Mesenchymal stem cell (in vitro differentiated cells and primary cell): ENCODE results near the gene FN3KRP.

Experiments used
- DNase-seq: peaks from one replicate; pipeline ENCODE4 v3.0.0-alpha.2; 2013
- H2AFZ ChIP-seq: one replicate; pipeline ENCODE4 v1.6.1; 2013; ENCODE audit warnings: low read depth, mild to moderate bottlenecking, control low read depth, inconsistent platforms, low read length, moderate library complexity
- H2AK5ac ChIP-seq: 2 replicates; pipeline ENCODE4 v1.6.1; 2013; ENCODE audit warnings: low read length, moderate library complexity, mild to moderate bottlenecking, inconsistent platforms; ENCODE audit not compliant: severe bottlenecking
- H2BK120ac ChIP-seq: one replicate; pipeline ENCODE4 v1.6.1; 2013; ENCODE audit warnings: low read depth, mild to moderate bottlenecking, inconsistent platforms, low read length, moderate library complexity
- H2BK12ac ChIP-seq, 2 experiments: one replicate each; pipeline ENCODE4 v1.6.1; 2013; ENCODE audit warnings: inconsistent platforms in 2 of 2, low read length in 2 of 2, mild to moderate bottlenecking in 2 of 2, moderate library complexity in 2 of 2, control low read depth in 1 of 2
- H2BK15ac ChIP-seq: one replicate; pipeline ENCODE4 v1.6.1; 2013; ENCODE audit warnings: mild to moderate bottlenecking, low read depth, inconsistent platforms; ENCODE audit not compliant: poor library complexity, severe bottlenecking
- H2BK5ac ChIP-seq: 2 replicates; pipeline ENCODE4 v1.6.1; 2013; ENCODE audit warnings: low read depth, mild to moderate bottlenecking, low read length, control low read depth, inconsistent platforms; ENCODE audit not compliant: poor library complexity, severe bottlenecking
- H3K14ac ChIP-seq, 2 experiments: one replicate each; pipeline ENCODE4 v1.6.1; 2013; ENCODE audit warnings: inconsistent platforms in 2 of 2, low read length in 2 of 2, control low read depth in 1 of 2, mild to moderate bottlenecking in 1 of 2, moderate library complexity in 1 of 2
- H3K18ac ChIP-seq, 2 experiments: one replicate each; pipeline ENCODE4 v1.6.1; 2013; ENCODE audit warnings: inconsistent platforms in 2 of 2, low read length in 2 of 2, control low read depth in 1 of 2, low read depth in 1 of 2, mild to moderate bottlenecking in 1 of 2
- H3K23ac ChIP-seq, 2 experiments: one replicate each; pipeline ENCODE4 v1.6.1; 2013; ENCODE audit warnings: inconsistent platforms in 2 of 2, low read length in 2 of 2, mild to moderate bottlenecking in 2 of 2, moderate library complexity in 2 of 2, control low read depth in 1 of 2
- H3K27ac ChIP-seq: 2 replicates; pipeline ENCODE4 v1.5.1; 2013; ENCODE audit warnings: mild to moderate bottlenecking, moderate library complexity, low read length, control low read depth, inconsistent platforms; ENCODE audit not compliant: poor library complexity, severe bottlenecking
- H3K27me3 ChIP-seq, 2 experiments: 2 replicates each; pipeline versions ENCODE4 v1.6.1 to v1.7.0; 2013; ENCODE audit warnings: low read length in 2 of 2, mild to moderate bottlenecking in 2 of 2, moderate library complexity in 2 of 2, control low read depth in 1 of 2, inconsistent platforms in 1 of 2; ENCODE audit not compliant: control insufficient read depth in 1 of 2, insufficient read depth in 1 of 2
- H3K36me3 ChIP-seq, 2 experiments: 2 replicates each; pipeline versions ENCODE4 v1.6.1 to v1.7.0; 2013; ENCODE audit warnings: low read length in 2 of 2, control low read depth in 1 of 2, inconsistent platforms in 1 of 2, low read depth in 1 of 2, mild to moderate bottlenecking in 1 of 2; ENCODE audit not compliant: insufficient read depth in 2 of 2, control insufficient read depth in 1 of 2
- H3K4ac ChIP-seq, 2 experiments: one replicate each; pipeline ENCODE4 v1.6.1; 2013; ENCODE audit warnings: inconsistent platforms in 2 of 2, low read length in 2 of 2, mild to moderate bottlenecking in 2 of 2, moderate library complexity in 2 of 2, control low read depth in 1 of 2, low read depth in 1 of 2
- H3K4me1 ChIP-seq: 2 replicates; pipeline ENCODE4 v1.6.1; 2013; ENCODE audit warnings: low read depth, low read length, control low read depth; ENCODE audit not compliant: control insufficient read depth, insufficient read depth
- H3K4me2 ChIP-seq: 2 replicates; pipeline ENCODE4 v1.6.1; 2013; ENCODE audit warnings: low read length, mild to moderate bottlenecking, inconsistent platforms; ENCODE audit not compliant: poor library complexity, severe bottlenecking
- H3K4me3 ChIP-seq, 2 experiments: 2 replicates each; pipeline versions ENCODE4 v1.5.1 to v1.7.0; 2013; ENCODE audit warnings: low read length in 2 of 2, mild to moderate bottlenecking in 2 of 2, control low read depth in 1 of 2, low read depth in 1 of 2; ENCODE audit not compliant: insufficient read depth in 1 of 2
- H3K79me1 ChIP-seq: replicated peaks from 2 replicates; pipeline ENCODE4 v1.6.1; 2013; ENCODE audit warnings: mild to moderate bottlenecking, control low read depth, low read length, inconsistent platforms; ENCODE audit not compliant: poor library complexity, severe bottlenecking
- H3K9ac ChIP-seq: 2 replicates; pipeline ENCODE4 v1.7.0; 2013; ENCODE audit warnings: mild to moderate bottlenecking, low read length, moderate library complexity
- H3K9me3 ChIP-seq: 2 replicates; pipeline ENCODE4 v1.7.0; 2013; ENCODE audit warnings: mild to moderate bottlenecking, low read length; ENCODE audit not compliant: control insufficient read depth
- H4K8ac ChIP-seq: one replicate; pipeline ENCODE4 v1.6.1; 2013; ENCODE audit warnings: inconsistent platforms, mild to moderate bottlenecking, low read length, moderate library complexity
- H4K91ac ChIP-seq: one replicate; pipeline ENCODE4 v1.6.1; 2013; ENCODE audit warnings: mild to moderate bottlenecking, low read length, inconsistent platforms
- WGBS: methylation state at CpG from one replicate; pipeline ENCODE4 v1.1.7; 2013; ENCODE audit warnings: mixed read lengths; 5-methylcytosine and 5-hydroxymethylcytosine counted together

Gene FN3KRP

DNA sequence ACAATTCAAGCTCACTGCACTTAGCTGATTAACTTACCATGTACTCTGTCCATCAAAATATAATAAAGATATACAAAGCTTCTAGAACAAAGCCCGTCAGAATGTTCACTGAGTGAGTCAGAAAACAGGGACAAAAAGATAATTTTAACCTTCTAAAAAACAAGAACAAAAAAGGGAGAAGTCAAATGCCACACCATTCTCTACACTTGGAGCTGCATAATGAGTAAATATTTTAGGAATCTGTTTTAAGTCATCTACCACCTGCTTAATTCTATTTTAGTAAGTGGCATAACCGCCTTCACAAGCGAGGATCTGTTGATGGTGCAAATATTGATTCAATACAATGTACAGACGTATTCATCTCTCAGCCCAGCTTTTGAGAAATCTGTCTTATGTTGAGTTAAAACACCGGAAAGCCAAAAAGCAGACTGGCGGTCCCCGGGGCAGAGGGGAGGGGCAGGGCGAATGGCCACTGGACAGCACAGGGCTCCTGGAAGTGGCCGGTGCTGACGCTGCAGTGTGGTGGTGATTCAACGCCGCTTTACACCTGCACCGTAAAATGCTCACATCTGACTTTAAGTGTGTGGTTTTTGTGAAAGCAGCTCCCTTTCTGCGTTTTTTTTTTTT is 38.1 kb upstream of the FN3KRP start:
- 97% methylated on average over 10 of the region's 14 CpGs for WGBS
- Histone ChIP-seq H2BK120ac (no peak overlapping the region), H3K23ac (no peak overlapping the region), H3K36me3 (peaks cover 0 to 22% of the 10 kb centered on the region in 2 experiments), H2BK12ac (no peak overlapping the region), H3K18ac (no peak overlapping the region), H2BK15ac (no peak overlapping the region), H3K79me1 (peaks cover 23% of the 10 kb centered on the region), H2BK5ac (no peak overlapping the region), H3K4me1 (peaks cover 12% of the 10 kb centered on the region), H3K14ac (no peak overlapping the region), H3K9me3 (peaks cover 10% of the 10 kb centered on the region), H3K4me2 (no peak overlapping the region), H2AK5ac (no peak overlapping the region), H4K8ac (no peak overlapping the region), H3K9ac (no peak overlapping the region), H2AFZ (no peak overlapping the region), H3K4me3 (no peak overlapping the region), H3K4ac (no peak overlapping the region), H4K91ac (no peak overlapping the region), H3K27me3 (no peaks in the 10 kb centered on the region), H3K27ac (no peak overlapping the region)
- no peak for DNase-seq

DNA sequence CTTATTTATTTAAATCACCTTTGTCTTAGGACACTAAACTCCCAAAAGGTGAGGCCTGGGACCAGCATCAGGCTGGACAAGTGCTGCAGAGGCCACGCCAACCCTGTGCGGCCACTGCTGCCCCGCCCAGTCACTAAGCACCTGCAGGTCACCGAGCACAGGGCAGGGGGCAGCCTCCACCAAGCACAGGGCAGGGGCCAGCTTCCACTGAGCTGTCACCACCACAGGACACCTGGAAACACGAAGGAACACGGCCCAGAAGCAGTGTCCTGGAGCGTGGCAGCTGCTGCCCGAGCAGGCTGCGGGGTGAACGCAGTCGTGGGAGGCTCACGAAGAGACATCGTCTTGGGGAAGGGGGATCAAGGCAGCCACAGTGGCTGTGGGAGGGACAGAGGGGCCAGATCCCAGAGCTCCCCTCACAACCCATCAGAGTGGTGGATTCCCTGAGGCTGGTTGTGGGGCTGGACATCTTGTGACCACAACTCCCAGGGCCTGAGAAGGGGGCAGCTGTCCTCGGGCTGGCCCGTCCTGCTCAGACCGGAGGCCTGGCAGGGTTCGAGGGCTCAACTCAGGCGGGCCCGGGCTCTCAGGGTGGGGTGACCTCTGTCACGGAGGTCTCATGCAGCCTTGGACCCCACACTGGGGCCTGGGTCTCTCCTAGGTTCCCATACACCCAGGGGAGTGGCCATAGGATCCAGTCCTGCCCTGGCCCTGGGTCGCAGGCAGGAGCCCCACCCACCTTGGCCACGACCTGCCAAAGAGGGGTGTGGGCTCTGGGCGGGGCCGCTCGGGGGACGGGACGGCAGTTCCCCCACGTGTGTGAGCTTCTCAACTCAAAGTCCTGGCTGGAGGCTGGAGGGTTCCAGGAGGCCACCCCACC is 36.7 kb upstream of the FN3KRP start:
- WGBS: 83% methylated on average over 26 of the region's 28 CpGs
- peak overlapping the region; percentile 61 for H4K91ac ChIP-seq

DNA sequence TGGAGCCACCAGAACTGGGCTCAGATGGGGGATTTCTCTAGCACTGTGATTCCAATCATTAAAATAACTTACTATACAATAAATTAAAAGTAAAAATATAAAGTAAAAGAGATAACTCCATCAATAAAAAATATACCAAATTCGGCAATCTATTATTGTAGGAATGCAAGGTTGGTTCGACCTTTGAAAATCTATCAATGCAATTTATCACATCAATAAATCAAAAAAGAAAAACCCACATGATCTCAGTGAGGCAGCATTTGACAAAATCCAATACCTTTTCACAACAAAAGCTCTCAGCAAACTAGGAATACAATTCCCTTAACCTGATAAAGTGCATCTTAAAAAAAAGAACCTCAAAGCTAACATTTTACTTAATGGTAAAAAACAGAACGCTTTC is 35.0 kb upstream of the FN3KRP start:
- H4K8ac ChIP-seq: no peak overlapping the region
- H2BK15ac ChIP-seq: no peak overlapping the region
- no peak overlapping the region for H4K91ac ChIP-seq
- H3K79me1 ChIP-seq: peaks cover 19% of the 10 kb centered on the region
- H3K4me3 ChIP-seq: no peak overlapping the region
- peaks cover 13% of the 10 kb centered on the region for H3K4me1 ChIP-seq
- no peaks in the 10 kb centered on the region for H3K27me3 ChIP-seq
- H3K18ac ChIP-seq: no peak overlapping the region
- H2AK5ac ChIP-seq: no peak overlapping the region
- no peak overlapping the region for H3K23ac ChIP-seq
- peaks cover 0 to 18% of the 10 kb centered on the region in 2 experiments for H3K36me3 ChIP-seq
- H3K9me3 ChIP-seq: peaks cover 10% of the 10 kb centered on the region
- no peak overlapping the region for H2BK120ac ChIP-seq
- H2BK5ac ChIP-seq: no peak overlapping the region
- WGBS: 88% methylated on average over 3 of the region's 3 CpGs
- no peak overlapping the region for H3K14ac ChIP-seq
- no peak for DNase-seq
- H2BK12ac ChIP-seq: no peak overlapping the region
- no peak overlapping the region for H2AFZ ChIP-seq
- no peak overlapping the region for H3K4me2 ChIP-seq
- no peak overlapping the region for H3K4ac ChIP-seq
- no peak overlapping the region for H3K27ac ChIP-seq
- H3K9ac ChIP-seq: no peak overlapping the region

More for the DNA sequence above, 36.7 kb upstream of the FN3KRP start:
- no peak overlapping the region for H4K8ac ChIP-seq
- no peak overlapping the region for H3K18ac ChIP-seq
- no peak overlapping the region for H2AFZ ChIP-seq
- no peak overlapping the region for H2BK15ac ChIP-seq
- no peak overlapping the region for H2BK5ac ChIP-seq
- H3K14ac ChIP-seq: peak overlapping the region in 1 of 2 experiments; percentile 46
- H3K4ac ChIP-seq: no peak overlapping the region
- no peak for DNase-seq
- H3K23ac ChIP-seq: no peak overlapping the region
- no peak overlapping the region for H2AK5ac ChIP-seq
- H2BK12ac ChIP-seq: no peak overlapping the region
- no peak overlapping the region for H3K27ac ChIP-seq
- H3K9me3 ChIP-seq: peaks cover 10% of the 10 kb centered on the region
- no peak overlapping the region for H3K9ac ChIP-seq
- no peak overlapping the region for H3K4me2 ChIP-seq
- peaks cover 22% of the 10 kb centered on the region for H3K79me1 ChIP-seq
- H3K27me3 ChIP-seq: no peaks in the 10 kb centered on the region
- no peak overlapping the region for H3K4me3 ChIP-seq
- H2BK120ac ChIP-seq: no peak overlapping the region
- peaks cover 0 to 22% of the 10 kb centered on the region in 2 experiments for H3K36me3 ChIP-seq
- peaks cover 14% of the 10 kb centered on the region for H3K4me1 ChIP-seq

DNA sequence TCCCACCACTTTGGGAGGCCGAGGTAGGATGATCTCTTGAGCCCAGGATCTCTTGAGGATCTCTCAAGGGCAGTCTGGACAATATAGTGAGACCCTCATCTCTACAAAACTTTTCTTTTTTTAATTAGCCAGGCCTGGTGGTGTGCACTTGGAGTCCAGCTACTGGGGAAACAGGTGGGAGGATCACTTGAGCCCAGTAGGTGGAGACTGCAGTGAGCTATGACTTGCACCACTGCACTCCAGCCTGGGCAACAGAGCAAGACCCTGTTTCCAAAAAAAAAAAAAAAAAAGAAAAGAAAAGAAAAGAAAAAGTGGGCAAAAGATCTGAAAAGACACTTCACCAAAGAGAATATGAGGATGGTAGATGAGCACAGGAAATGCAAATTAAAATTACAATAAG is 33.0 kb upstream of the FN3KRP start:
- no peak overlapping the region for H2AFZ ChIP-seq
- H3K4me1 ChIP-seq: peaks cover 28% of the 10 kb centered on the region
- H2BK120ac ChIP-seq: no peak overlapping the region
- no peak overlapping the region for H3K9ac ChIP-seq
- no peak overlapping the region for H3K4ac ChIP-seq
- no peak overlapping the region for H2AK5ac ChIP-seq
- DNase-seq: no peak
- no peak overlapping the region for H2BK5ac ChIP-seq
- H3K79me1 ChIP-seq: peaks cover 14% of the 10 kb centered on the region
- H3K27me3 ChIP-seq: no peaks in the 10 kb centered on the region
- H3K27ac ChIP-seq: no peak overlapping the region
- 78% methylated on average over 1 of the region's 1 CpG for WGBS
- H2BK15ac ChIP-seq: no peak overlapping the region
- no peak overlapping the region for H2BK12ac ChIP-seq
- H3K4me2 ChIP-seq: no peak overlapping the region
- no peak overlapping the region for H3K4me3 ChIP-seq
- peaks cover 0 to 12% of the 10 kb centered on the region in 2 experiments for H3K36me3 ChIP-seq
- no peak overlapping the region for H3K18ac ChIP-seq
- H4K91ac ChIP-seq: no peak overlapping the region
- no peak overlapping the region for H3K14ac ChIP-seq
- H3K23ac ChIP-seq: no peak overlapping the region
- peaks cover 10% of the 10 kb centered on the region for H3K9me3 ChIP-seq
- no peak overlapping the region for H4K8ac ChIP-seq
